GM18499 (cell line): ENCODE measurements around the gene LIPC.
"Not testable (repeated sequence)": the region's sequence is repeated elsewhere in the genome, so short reads cannot be mapped to it uniquely, and the experiment has no call there.

Source experiments
- ATAC-seq: cut with Tn5 transposase; IDR thresholded peaks from one replicate; pipeline ENCODE4 v1.9.1; 2021; ENCODE audit warnings: moderate number of reproducible peaks; ENCODE audit not compliant: insufficient read depth, unreplicated experiment

The LIPC gene

DNA sequence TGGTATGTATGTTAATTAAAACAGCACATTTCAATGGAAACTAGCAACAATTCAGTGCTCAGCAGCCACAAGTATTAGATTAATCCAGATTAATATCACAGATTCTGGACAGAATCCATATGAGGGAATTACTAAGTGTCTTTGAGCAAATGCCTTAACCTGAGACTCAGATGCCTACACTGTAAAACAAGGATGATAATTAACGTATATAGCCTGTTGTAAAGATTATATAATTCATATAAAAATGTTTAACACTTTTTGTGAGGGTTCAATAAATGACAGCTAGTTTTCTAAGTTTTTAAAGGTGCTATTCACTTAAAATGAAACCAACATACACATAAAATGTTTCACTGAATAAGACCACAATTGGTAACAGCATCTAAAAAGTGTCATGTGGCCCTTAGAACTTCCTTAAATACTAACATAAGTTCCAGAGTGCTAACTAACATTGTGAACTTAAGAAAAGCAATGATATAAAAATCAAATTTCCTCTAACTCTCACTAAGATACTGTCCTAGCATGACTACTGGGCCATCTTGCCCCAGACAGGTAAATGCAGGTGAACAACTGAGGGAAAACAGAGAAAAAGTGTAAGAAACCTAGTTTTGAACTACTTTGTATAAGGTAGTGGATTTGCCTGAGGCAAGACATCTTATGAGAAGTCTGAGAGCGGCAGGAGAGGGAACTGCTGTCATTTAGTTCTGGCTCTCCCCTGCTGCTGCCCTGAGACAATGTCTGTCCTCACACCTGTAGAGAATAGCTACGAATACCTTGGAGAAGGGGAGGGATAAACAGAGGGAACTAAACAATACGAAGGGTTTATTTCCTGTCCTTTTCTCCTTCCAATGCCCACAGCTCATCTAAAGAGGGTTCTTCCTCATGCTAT lies 166.4 kb downstream of the LIPC start:
- ATAC-seq = no peak

GRCh38 chr15:58598829-58599210 lies 167.0 kb downstream of the LIPC start:
- ATAC-seq = no peak

GRCh38 chr15:58602823-58603222 lies 171.0 kb downstream of the LIPC start:
- no peak for ATAC-seq

DNA sequence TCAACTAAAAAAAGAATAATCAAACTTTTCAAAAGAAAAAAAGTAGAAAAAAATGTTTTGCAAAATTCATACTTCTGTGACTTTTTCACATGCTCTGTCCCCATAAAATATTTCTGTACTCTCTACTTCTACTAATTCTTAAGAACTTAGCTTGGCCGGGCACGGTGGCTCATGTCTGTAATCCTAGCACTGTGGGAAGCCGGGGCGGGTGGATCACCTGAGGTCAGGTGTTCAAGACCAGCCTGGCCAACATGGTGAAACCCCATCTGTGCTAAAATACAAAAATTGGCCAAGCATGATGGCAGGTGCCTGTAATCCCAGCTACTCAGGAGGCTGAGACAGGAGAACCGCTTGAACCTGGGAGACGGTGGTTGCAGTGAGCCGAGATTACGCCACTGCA lies 172.1 kb downstream of the LIPC start:
- ATAC-seq = not testable (repeated sequence)

DNA sequence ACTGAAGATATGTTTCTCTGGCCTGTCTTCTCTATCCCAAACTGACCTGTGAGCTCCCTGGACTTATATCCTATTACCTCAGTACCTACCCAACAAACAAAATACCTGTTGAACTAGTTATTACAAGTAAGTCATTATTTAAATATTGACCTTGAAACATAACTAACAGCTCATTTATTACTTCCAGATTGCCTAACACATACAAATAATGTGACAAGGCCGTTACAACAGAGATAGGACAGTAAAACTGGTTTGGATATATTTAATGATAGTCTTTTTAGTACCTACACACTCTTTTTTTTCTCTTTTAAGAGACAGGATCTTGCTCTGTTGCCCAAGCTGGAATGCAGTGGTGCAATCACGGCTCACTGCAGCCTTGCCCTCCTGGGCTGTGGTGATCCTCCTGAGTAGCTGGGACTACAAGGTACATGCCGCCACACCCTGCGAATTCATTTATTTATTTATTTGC lies 172.7 kb downstream of the LIPC start:
- ATAC-seq = no peak

DNA sequence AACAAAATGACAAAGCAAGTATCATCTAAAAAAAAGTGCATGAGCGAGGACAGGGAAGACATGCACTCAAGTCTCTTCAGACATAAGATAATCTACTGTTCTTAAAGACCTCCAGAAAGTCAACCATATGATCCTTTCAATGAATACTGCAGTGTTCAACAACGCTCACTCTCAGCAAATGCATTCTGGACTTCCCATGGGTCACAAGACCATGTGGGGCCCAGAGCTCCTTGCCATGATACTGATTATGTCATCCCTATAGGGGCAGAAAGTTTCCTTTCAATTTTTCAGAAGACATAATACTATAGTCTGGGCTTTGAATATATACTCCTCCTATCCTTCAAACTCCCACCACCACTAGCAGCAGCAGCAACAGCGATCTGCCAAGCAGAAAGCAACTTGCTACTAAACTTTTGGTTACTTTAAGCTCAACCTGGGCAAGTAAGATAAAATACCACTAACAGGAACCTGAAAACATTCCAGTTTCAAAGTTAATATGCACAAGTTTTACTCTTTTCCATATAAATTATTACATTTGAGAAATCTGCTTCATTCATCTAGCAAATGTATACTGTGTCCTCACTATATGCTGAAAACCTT lies 174.2 kb downstream of the LIPC start:
- no peak for ATAC-seq

DNA sequence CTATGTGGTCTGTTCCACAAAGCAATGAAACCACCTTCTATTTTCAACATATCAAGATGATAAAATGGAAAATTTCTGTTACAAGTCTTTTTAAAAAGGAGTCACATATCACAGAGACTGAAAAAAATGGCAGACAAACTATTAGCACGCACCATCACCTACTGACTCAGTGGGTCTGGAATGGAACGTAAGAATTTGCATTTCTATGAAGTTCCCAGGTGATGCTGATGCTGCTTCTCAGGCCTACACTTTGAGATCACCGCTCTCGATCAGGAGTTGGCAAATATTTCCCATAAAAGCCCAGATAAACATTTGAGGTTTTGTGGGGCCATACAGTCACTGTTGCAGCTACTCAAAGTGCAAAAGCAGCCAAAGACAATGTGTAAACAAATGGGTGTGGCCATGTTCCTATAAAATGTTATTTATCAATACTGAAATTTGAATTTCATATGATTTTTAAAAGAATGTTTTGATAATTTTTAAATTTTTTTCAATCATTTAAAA lies 174.8 kb downstream of the LIPC start:
- no peak for ATAC-seq

DNA sequence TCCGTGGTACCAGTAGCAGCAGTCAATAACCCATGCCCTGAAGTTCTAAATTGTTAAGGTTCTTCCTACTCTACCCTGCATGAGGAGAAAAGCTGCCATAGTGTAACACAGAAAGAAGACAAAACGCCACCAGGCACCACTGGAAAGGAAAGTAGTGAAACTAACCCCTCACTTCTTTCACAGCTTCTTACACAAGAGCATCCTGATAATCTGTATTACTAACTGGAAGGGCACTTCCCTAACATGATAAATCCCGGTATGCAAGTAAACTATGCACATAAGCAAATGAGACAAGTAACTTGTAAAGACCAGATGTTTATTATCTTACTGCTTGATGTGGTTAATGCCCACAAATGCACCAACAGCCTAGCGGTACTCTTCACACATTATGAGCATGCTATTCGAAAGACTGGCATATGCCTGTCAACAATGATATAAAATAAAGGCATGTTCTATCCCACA lies 176.4 kb downstream of the LIPC start:
- no peak for ATAC-seq

GRCh38 chr15:58608711-58609110 lies 176.9 kb downstream of the LIPC start:
- ATAC-seq = no peak

GRCh38 chr15:58611731-58612676 lies 180.2 kb downstream of the LIPC start:
- no peak for ATAC-seq

GRCh38 chr15:58616171-58616570 lies 184.4 kb downstream of the LIPC start:
- ATAC-seq = no peak
